ENCODE results near the gene ADARB2. TPM values are rescaled to one million over a fixed set of nuclear protein-coding genes. Genes with fewer than 3 reads are reported as not detected.

ADARB2 gene
- total RNA-seq, 1 donor from 2014 or later: 0.11 TPM

DNA sequence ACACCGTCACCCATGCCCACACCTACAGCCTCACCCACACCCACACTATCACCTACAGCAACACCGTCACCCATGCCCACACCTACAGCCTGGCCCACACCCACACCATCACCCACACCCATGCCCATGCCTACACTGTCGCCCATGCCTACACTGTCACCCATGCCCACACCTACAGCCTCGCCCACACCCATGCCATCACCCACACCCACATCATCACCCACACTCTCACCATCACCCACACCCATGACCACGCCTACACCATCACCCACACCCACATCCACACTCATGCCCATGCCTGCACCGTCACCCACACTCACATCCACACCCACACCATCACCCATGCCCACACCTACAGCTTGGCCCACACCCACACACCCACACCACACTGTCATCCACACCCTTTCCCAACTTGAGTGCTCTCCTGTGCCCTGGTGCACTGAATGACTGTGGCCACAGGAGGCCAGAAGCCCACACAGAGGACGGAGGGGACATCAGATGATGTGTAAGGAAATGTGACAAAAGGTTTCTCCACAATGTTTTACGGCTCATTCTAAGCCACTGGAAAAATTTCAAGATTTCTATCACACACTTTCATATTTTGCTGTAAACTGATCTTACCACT, 527.9 kb downstream of the ADARB2 start:
- no peak for DNase-seq
- no peaks in the 10 kb centered on the region for H3K36me3 ChIP-seq
- H3K4me3 ChIP-seq: no peak overlapping the region
- no peaks in the 10 kb centered on the region for H3K4me1 ChIP-seq
- no peaks in the 10 kb centered on the region for H3K9me3 ChIP-seq (replicated peaks)
- TF ChIP-seq, protein P1, sequence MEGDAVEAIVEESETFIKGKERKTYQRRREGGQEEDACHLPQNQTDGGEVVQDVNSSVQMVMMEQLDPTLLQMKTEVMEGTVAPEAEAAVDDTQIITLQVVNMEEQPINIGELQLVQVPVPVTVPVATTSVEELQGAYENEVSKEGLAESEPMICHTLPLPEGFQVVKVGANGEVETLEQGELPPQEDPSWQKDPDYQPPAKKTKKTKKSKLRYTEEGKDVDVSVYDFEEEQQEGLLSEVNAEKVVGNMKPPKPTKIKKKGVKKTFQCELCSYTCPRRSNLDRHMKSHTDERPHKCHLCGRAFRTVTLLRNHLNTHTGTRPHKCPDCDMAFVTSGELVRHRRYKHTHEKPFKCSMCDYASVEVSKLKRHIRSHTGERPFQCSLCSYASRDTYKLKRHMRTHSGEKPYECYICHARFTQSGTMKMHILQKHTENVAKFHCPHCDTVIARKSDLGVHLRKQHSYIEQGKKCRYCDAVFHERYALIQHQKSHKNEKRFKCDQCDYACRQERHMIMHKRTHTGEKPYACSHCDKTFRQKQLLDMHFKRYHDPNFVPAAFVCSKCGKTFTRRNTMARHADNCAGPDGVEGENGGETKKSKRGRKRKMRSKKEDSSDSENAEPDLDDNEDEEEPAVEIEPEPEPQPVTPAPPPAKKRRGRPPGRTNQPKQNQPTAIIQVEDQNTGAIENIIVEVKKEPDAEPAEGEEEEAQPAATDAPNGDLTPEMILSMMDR (IDR thresholded peaks at IDR 0.05; ENCODE audit: borderline replicate concordance): no peak
- H3K27me3 ChIP-seq (ENCODE audit: low read depth): peaks cover 26% of the 10 kb centered on the region
- H3K27ac ChIP-seq (replicated peaks): no peak overlapping the region
- intact Hi-C loops (cut with micrococcal nuclease): no loop called here

DNA sequence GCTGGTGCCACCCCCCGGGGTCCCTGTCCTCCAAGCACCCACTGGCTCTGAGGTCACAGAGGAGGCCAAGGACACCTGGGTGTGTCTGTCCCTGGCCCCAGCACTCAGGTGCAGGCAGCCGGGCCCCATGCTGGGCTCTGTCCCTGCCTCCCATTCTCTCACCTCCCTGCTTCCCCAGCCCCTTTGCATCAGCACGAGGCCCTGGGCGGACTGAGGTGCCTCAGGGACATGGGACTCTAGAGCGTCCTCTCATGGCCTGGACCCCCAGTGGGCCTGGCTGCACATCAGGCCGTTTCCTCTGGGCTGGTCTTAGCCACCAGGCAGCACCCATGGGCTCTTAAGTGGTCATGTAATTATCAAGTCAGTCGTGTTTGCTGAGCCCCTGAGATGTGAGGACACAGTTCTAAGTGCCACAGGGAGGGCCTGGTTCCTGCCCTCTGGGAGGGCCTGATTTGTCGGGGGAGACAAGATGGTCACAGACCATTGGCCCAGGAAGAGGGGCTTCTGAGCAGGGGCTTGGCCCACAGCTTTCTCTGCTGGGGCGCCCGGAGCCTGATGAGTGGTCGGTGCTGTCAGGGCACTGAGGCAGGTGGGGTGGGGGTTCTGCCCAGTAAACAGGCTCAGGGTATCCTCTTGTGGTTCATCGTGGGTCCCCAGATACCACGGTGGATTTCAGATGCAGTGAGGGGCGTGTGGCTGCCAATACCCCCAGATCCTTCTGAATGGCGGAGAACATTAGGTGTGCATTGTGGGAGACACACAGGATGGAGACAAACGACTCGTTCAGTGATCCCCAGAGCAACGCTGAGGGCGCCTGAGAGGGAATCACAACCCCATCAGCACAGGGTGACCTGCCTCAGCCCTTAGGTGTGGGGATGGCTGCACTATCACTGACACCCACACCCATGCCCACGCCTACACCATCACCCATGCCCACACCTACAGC, 528.7 kb downstream of the ADARB2 start:
- Histone ChIP-seq H3K4me3 (no peak overlapping the region), H3K9me3 (replicated peaks) (no peaks in the 10 kb centered on the region), H3K27me3 (ENCODE audit: low read depth) (peaks cover 22% of the 10 kb centered on the region), H3K36me3 (no peaks in the 10 kb centered on the region), H3K4me1 (no peaks in the 10 kb centered on the region), H3K27ac (replicated peaks) (no peak overlapping the region)
- intact Hi-C loops (cut with micrococcal nuclease): no loop called here
- TF ChIP-seq, protein P1 (IDR thresholded peaks at IDR 0.05; ENCODE audit: borderline replicate concordance): no peak
- no peak for DNase-seq

DNA sequence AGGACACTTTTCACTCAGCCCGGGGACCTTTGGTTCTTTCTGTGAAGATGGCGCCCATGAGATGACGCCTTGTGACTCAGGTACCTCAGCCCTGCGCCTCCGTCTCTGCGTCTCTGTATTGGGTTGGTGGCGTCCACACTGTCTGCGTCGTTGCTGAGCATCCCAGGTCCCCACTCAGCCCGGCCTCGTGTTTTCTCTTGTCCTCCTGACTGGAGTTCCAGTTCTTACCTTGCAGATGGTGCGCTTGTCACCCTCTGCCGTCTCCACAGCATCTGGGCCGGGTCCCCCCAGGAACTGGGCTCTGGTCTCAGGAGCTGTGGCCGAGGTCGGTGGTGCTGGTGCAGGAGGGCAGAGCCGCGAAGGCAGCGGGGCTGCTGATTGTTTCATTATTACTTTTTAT, 530.7 kb downstream of the ADARB2 start:
- Histone ChIP-seq H3K4me1 (no peaks in the 10 kb centered on the region), H3K27me3 (ENCODE audit: low read depth) (peaks cover 32% of the 10 kb centered on the region), H3K4me3 (no peak overlapping the region), H3K36me3 (no peaks in the 10 kb centered on the region), H3K9me3 (replicated peaks) (no peaks in the 10 kb centered on the region), H3K27ac (replicated peaks) (no peak overlapping the region)
- intact Hi-C loops (cut with micrococcal nuclease): no loop called here
- no peak for DNase-seq
- TF ChIP-seq, protein P1 (IDR thresholded peaks at IDR 0.05; ENCODE audit: borderline replicate concordance): no peak

DNA sequence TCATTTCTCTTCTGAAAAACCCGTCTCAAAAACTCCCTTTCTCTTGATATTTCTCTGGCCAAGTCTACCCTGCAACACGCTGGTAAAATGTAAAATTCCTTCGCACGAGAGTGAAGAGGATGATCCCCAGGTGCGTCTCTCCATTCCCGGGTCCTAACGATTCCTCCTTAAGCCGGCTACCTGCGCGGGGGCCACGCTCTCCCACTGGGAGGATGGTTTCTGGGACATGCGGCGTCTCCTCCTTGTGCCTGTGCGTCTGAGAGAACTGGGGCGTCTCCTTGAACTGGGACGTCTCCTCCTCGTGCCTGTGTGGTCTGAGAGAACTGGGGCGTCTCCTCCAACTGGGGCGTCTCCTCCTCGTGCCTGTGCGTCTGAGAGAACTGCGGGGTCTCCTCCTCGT, 531.2 kb downstream of the ADARB2 start:
- H3K4me3 ChIP-seq: no peak overlapping the region
- H3K36me3 ChIP-seq: no peaks in the 10 kb centered on the region
- intact Hi-C loops (cut with micrococcal nuclease): no loop called here
- TF ChIP-seq, protein P1 (IDR thresholded peaks at IDR 0.05; ENCODE audit: borderline replicate concordance): no peak
- H3K27ac ChIP-seq (replicated peaks): no peak overlapping the region
- no peaks in the 10 kb centered on the region for H3K9me3 ChIP-seq (replicated peaks)
- no peak for DNase-seq
- H3K27me3 ChIP-seq (ENCODE audit: low read depth): peaks cover 28% of the 10 kb centered on the region
- H3K4me1 ChIP-seq: no peaks in the 10 kb centered on the region

DNA sequence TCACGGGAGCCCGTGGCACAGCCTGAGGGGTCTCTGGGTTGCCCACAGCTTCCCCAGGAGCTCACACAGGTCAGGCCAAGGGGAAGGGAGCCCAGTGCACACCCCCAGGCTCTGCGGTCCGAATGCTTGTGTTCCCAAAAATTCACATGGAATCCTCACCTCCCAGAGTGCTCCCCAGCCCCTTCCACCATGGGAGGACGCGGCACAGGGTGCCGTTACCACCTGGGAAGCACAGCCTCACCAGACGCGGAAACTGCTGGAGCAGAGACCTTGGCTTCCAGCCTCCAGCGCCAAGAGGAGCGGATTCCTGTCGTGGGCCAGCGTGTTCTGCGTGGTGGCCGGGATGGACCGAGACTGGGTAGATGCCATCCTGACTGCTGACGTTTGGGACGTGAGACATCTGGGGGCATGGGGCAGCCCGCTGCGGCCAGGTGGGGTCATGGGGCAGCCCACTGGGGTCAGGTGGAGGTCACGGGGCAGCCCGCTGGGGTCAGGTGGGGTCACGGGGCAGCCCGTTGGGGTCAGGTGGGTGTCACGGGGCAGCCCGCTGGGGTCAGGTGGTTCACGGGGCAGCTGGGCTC, 531.8 kb downstream of the ADARB2 start:
- peaks cover 22% of the 10 kb centered on the region for H3K27me3 ChIP-seq (ENCODE audit: low read depth)
- intact Hi-C loops (cut with micrococcal nuclease): no loop called here
- H3K9me3 ChIP-seq (replicated peaks): no peaks in the 10 kb centered on the region
- H3K4me3 ChIP-seq: no peak overlapping the region
- TF ChIP-seq, protein P1 (IDR thresholded peaks at IDR 0.05; ENCODE audit: borderline replicate concordance): no peak
- no peak for DNase-seq
- no peaks in the 10 kb centered on the region for H3K4me1 ChIP-seq
- no peak overlapping the region for H3K27ac ChIP-seq (replicated peaks)
- no peaks in the 10 kb centered on the region for H3K36me3 ChIP-seq

Measured in left ventricle myocardium inferior (tissue), 1 donor.